HG02610 (cell line): Measurements from ENCODE around the gene CDC20.
"Not testable (repeated sequence)": the region's sequence is repeated elsewhere in the genome, so short reads cannot be mapped to it uniquely, and the experiment has no call there.

Source experiments
- ATAC-seq: cut with Tn5 transposase; IDR thresholded peaks from one replicate; pipeline ENCODE4 v1.9.1; 2021; ENCODE audit warnings: mild to moderate bottlenecking, moderate library complexity; ENCODE audit not compliant: unreplicated experiment

Gene CDC20

DNA sequence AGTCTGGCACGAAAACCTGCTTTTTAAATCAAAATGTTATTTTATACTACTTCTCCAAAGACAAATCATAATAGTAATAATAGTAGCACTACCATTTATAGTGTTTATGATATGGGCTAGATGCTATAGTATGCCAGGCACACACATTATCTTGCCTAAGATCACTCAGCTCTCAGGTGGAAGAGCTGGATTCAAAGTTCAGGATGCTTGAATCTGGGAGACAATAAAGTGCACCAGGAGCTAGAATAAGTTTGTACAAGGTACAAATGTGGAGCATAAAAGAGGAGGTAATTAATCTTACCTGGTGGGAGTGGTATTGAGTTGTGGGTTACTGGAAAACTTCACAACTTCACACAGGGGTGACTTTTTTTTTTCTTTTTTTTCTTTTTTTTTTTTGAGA, 19.1 kb downstream of the CDC20 start:
- ATAC-seq: no peak

DNA sequence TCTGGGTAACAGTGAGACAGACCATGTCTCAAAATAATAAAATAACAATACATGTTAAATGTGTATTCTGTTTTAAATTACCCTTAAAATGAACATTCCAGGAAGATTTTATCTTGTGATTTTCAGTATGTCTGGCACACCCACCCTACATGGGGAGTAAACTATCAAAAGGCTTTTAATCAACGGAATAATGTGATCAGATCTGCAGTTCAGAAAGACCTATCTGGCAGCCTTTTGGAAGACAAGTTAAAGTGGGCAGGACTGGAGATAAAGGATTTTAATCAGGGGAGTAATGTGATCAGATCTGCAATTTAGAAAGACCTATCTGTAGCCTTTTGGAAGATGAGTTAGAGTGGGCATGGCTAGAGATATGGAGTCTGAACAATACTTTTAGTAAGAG, 20.7 kb downstream of the CDC20 start:
- no peak for ATAC-seq

DNA sequence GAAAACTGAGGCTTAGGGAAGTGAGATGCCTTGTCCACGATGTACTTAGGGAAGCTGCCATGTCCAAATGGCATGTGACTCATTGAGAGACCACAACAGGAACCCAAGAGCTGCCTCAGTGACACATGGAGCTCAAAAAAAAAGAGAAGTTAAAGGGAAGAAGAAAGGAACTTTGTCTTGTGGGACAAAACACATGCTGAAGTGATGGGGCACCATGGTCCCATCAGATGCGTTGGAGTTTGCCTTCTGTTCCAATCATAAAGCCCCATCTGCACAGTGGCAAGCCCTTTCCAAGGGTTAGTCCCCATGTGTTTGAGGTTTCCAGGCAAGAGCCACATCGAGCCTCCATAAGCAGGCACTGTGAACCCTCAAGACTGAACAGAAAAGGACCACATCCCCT, 22.8 kb downstream of the CDC20 start:
- ATAC-seq: no peak

DNA sequence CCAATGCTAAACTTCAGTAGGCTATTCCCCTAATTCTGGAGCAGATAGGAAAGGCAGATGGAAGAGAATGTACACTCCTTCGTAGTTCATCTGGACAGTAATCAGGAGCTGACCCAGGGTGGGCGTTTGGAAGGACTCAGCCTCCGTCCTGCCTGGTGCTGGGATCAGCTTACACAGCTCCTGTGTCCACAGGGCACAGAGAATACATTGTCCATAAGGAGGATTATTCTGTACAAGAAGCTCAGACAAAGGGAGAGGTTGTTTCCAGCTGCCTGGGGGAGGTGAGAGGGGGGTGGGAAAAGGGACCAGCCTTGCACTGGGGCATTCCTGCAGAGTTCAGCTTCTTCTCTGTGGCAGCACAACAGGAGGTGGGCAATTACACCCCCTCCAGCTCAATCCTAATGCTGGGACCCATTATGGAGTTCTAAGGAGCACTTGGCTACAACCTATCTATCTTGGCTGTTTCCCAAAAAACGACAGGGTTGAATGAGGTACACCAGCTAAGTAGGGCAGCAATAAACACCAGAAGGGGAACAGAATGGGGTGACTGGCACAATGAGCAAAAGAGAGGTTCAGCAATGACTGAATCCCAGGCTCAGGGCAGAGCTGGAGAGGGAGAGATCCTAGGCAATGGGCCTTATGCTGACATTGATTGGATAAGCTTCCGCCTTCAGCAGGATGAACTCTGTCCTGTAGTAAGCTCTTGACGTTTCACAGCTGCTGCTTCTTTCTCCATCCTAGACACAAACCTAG, 23.4 kb downstream of the CDC20 start:
- no peak for ATAC-seq

DNA sequence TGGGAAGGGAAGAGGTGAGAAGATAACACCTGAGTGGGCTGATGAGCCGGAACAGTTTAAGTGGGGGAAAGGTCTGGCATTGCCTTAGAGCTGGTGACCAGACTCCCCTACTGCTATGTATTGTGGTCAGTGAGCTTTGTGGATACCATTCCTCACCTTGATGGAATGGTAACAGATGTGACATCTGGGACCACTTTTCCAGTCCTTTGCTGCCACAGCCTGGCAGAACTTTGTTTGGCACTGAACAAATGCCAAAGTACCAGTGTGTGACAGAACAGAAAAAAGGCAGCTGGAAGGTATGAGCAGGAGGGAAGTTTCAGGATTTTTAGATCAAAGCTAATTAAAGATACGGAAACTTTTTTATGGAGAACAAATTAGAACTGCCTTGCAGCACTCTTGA, 24.7 kb downstream of the CDC20 start:
- ATAC-seq: no peak

DNA sequence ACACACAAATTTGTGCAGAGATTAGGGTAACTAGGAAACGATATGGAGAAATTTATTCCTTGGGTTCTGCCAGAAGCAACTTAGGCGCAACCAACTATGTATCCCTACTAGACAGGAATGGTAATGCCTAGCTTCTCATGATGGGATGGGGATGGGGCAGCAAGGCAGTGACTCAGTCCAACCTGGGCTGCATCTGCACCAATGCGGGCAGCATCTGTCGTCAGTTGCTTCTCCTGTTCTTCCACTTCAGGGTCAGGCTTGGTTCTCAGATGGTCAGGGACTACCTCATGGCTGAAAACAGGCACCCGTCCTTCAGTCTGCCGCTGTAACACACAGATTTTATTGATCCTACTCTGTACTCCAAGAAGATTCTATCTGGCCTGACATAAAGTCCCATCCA, 27.9 kb downstream of the CDC20 start:
- ATAC-seq: no peak

DNA sequence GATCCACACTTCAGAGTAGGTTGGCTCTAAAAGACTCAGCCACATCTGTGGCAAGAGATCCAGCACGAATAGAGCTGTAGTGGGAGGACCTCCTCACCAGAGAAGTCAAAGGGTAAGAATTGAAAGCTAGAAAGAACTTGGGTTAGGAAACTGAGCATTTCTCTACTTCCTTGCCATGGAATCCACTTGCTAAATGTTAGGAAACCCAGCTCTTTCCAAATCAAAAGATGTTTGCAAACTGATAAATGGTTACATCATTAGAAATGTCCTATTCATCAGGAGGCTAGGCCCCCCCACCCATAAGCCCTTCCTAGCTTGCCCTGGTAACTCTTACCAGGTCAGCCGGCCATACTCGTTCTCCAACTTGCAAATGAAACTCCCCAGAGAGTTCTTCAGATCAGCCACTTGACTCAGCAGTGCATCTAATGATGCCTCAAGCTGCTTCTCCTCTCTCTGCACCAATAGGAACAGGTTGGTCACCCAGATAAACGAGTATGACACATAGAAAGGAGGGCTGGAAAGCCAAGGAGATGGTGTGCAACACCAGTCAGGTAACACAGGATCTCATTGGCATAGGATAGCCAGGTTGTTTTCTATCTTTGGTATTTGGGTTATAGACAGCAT, 29.3 kb downstream of the CDC20 start:
- ATAC-seq: no peak

DNA sequence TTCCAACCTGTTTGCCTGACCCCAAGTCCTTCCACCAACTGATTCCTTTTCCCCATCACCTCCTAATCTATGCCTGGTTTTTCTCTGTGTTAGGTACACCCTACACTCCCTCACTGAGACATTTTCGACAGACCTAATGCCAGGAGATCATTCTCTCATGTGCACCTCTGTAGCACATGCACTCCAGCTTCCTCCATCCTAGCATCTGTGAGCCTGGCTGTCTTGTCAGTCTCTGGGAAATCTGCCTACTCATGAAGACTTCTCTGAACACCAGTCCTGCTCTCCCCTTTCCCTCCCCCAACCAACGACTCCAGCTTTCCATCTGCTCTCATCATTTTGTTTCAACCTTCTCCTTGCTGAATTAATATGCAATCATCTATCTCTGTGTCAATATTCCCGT, 29.8 kb downstream of the CDC20 start:
- ATAC-seq: no peak

DNA sequence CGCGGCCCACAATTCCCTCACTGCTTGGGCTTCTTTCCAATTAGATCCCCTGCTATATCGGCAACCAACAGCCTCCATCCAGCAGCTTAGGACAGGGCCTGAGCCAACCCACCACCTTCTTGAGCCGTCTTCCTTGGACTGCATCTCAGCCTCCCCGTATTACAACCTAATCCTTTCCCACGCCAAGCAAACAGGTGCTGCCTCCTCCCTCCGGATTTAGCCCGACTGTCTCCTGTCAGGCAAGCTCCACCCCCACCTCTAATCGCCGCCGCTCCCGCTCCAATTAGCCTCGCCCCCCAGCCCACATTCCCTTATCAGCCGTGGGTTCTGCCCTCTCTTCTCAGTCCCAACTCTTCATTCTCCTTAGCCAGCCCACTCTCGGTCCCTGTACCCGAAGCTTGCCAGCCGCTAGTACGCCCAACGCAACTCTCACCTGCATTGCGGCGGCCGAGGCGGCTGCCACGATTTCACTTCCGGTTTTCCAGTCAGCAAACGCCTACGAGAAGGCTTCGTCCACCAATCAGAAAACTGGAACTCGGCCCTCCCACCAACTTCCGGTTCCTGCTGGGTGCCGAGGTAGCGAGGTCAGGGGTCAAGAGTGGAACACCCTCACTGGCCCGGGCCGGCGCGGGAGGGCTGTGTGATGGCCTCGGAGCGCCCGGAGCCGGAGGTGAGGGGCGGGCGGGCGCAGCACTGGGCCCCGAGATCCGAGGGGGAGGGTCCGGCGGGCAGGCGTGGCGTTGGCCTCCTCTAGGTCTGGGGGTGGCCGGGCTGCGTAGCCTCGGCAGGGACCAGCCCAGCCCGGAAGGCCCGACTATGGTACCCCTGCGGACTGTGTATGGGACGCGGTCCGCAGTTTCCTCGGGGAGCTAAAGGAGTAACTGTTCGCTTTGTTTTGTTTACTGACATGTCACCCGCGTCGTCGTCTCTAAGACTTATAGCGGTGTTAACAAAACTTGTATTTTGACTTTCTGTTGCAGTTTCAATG, 30.8 kb downstream of the CDC20 start, which contains the start of the genes MED8 and SZT2:
MED8 (minus strand) TSS at position 475 of the 988 bp plus-strand sequence; CDS start at position 439, 36 bp downstream.
SZT2 (plus strand) TSS at position 574 of the 988 bp plus-strand sequence; CDS start at position 644, 70 bp downstream.
- peak; percentile 90 for ATAC-seq

DNA sequence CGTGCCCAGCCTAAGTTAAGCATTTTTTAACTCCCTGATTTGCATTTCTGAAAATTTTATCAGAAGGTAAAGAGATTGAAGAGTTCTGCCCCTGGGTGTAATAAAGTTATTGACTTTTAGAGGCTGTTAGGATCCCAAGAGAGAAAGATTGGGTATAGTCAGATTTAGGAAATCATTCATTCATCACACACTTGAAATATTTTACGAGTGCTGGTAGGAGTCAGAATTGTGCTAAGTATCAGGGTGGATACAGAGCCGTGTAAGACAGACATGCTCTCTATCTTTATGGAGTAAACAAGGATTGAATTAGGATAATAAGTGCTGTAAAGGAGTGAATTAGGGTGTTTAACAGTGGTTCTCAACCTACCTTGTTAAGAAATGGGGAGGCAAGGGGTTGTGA, 33.9 kb downstream of the CDC20 start:
- no peak for ATAC-seq

DNA sequence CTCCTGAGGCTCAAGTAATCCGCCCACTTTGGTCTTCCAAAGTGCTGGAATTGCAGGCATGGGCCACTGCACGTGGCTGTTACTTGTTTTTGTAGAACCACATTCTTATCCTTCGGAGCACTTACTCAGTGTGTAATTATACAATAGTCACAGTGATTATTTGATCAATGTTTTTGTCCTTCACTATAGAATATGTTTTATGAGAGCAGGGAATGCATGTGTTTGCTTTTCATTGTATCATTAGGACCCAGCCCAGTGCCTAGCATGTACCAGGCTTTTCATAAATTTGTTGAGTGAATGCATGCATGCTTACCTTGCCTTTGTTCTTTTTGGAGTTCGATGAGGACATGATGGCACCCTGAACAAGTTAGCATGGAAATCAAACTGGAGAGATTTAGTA, 36.7 kb downstream of the CDC20 start:
- no peak for ATAC-seq

DNA sequence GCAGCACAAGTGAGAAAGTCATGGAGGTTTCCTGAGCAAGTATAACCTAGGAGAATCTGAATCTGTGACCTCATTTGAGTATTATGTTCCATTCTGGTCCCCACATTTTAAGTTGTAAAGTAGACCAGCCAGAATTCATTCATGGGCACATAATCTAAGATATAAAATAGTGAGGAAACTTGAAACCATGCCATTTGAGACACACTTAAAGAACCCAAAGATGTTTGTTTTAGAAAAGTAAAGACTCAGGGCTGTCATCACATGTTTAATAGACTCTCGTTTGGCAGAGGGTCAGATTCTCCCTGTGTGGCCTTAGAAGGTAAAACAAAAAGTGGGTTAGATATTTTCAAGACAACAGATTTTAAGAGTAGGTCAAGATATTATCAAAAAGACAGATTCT, 37.3 kb downstream of the CDC20 start:
- no peak for ATAC-seq

DNA sequence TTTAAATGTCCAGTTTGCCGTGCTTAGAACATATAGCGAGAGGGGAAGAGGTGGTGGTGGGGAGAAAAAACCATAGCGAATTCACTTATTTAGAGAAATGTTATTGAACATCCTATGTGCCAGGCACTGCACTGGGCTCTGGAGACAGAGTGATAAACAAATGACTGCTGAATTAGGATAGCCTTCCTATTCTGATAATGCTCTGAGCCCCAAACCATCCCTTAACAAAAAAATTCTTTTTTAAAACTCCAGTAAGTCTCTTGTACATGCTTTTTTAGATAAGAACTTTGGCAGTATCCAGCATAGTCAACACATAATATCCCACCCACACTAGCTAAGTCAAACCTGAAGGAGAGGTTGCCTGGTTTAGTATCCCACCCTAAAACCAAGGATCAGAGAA, 39.4 kb downstream of the CDC20 start:
- no peak for ATAC-seq

DNA sequence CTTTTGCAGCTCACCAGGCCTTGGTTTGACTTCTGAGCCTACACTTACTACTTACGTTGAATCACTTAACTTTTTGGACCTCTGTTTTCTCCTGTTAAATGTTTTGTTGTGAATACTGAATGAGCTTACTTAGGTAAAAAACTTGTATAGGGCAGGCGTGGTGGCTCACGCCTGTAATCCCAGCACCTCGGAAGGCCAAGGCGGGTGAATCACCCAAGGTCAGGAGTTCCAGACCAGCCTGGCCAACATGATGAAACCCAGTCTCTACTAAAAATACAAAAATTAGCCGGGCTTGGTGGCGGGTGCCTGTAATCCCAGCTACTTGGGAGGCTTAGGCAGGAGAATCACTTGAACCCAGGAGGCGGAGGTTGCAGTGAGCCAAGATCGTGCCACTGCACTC, 41.7 kb downstream of the CDC20 start:
- ATAC-seq: not testable (repeated sequence)

DNA sequence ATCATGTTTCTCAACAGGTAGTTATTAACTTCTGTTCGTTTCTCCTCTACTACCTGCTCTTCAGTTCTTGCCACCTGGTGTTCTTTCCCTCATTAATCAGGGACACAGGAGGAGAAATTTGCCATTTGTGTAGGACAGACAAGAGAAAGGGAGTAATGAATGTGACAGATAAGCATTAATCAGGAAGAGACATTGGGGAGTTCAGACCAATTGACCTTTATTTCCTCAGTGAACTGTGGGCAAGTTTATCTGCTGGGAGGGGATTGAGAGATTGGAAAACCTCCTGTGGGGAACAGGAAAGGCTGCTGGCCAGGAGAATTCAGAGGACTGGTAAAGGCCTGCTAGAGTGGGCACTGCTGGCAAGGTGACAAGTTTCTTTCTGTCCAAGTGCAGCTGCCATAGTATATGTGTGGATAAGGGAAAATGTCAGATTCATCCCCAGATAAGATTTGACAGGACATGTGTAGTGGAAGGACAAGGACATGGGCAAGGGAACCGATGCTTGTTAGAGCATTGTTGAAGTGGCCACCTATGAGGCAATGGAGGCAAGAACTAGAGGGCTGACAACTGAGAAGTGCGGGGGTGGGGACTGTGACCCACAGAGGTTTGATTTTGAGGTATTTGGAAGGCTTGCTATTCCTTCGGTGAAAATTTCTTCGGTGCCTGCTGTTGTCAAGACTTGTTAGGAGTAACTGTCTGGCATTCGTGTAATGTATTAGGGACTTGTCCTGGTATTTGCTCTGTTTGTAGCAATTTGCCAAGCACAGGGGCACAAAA, 43.5 kb downstream of the CDC20 start:
- no peak for ATAC-seq

DNA sequence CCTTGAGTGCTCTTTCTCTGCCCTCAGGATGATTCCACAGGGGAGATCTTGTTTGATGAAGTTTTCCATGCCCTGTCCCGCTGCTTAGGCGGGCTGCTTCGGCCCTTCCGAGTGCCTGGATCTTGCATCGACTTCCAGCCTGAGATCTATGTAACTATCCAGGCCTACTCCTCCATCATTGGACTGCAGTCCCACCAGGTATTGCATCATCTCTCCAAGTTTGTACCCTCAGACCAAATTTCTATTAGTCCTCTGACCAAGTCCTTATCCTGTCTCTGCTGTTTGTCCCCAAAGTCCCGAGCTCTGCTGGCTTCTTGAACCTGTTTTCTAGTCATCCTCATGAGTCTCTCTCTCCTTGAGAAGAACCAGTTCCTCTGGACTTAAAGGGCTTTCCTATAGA, 45.6 kb downstream of the CDC20 start:
- no peak for ATAC-seq

DNA sequence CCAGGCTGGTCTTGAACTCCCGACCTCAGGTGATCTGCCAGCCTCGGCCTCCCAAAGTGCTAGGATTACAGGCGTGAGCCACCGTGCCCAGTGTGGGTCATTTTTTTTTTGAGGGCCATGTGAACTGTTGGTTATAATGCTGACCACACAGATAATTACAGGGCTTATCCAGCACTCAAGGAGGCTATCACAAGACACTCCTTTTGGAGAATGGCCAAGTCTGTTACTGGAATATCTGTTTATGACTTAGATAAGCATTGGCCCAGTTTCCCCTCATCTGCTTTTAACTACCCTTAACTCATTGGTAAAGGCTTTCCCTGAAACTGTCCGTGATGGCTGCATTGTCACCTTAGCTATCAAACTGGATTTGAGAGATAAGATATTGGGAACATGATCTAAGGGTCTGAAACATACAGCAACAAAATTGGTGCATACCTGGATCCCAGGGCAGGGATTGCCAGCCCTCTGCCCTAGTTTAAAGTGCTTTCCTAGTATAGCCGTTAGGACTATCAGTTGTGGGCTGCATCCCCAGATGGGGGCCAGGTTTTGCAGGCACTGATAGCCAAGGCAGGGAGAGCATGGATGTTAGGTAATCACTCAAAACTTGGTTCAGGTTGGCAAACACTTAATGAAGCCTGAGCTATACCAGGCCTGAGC, 46.6 kb downstream of the CDC20 start:
- no peak for ATAC-seq

DNA sequence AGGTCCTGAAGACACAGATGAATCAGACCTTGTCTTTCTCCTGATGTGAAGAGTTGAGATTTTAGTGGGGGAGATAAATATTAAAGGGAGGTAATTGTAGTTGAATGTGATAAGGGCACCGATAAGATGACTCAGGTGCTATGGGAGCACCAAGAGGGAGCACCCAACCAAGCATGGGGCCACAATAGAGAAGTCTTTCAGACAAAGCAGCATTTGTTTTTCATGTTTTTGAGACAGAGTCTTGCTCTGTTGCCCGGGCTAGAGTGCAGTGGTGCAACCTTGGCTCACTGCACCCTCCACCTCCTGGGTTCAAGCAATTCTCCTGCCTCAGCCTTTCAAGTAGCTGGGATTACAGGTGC, 47.1 kb downstream of the CDC20 start:
- ATAC-seq: no peak

DNA sequence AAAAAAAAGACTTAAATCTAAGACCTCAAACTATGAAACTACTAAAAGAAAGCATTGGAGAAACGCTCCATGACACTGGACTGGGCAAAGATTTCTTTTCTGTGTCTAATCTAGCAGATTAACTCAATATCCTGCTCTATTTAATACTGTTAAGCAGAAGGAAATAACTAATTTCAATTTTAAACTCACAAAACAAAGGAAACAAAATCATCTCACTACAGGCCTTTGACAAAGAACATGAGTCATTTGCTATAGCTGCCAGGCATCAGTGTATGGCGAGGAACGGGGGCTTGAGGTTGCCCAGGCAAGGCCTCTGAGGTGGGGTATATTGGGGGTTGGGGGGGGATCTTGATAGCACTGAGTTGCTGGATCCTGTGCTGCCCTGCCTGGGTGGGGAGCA, 51.8 kb downstream of the CDC20 start:
- ATAC-seq: no peak
